ENCODE measurements around the gene SLC35G3. TPM values are rescaled to one million over a fixed set of nuclear protein-coding genes. Genes with fewer than 3 reads are reported as not detected.

Gene SLC35G3
- total RNA-seq, 4 donors from 2014 or later, result not detected

- Histone ChIP-seq H3K4me3 (no peak overlapping the region), H3K4me1 (no peaks in the 10 kb centered on the region), H3K9me3 (no peaks in the 10 kb centered on the region), H3K36me3 (no peaks in the 10 kb centered on the region), H3K27ac (no peak overlapping the region), H3K27me3 (no peaks in the 10 kb centered on the region)
- in situ Hi-C loops (cut with MboI; ENCODE audit: low pct_ligation_motif_present in 1 of 4, low pct_unique_long_range_greater_than_20kb in 1 of 4, low sequenced_read_pairs in 3 of 4) (no loop called here), intact Hi-C loops (cut with DNase I; ENCODE audit: low total_unique reads) (no loop called here)
- 82 to 83% methylated on average over 3 of the region's 3 CpGs for WGBS, 2 donors (ENCODE audit: low coverage in 1 of 2)
- DNase-seq, result no peak
- TF ChIP-seq EP300 (IDR thresholded peaks at IDR 0.05; ENCODE audit: low read depth), result no peak
- no peak for TF ChIP-seq POLR2A (IDR thresholded peaks at IDR 0.05)
- TF ChIP-seq POLR2AphosphoS5 (IDR thresholded peaks at IDR 0.05), result no peak
- TF ChIP-seq, protein P1, sequence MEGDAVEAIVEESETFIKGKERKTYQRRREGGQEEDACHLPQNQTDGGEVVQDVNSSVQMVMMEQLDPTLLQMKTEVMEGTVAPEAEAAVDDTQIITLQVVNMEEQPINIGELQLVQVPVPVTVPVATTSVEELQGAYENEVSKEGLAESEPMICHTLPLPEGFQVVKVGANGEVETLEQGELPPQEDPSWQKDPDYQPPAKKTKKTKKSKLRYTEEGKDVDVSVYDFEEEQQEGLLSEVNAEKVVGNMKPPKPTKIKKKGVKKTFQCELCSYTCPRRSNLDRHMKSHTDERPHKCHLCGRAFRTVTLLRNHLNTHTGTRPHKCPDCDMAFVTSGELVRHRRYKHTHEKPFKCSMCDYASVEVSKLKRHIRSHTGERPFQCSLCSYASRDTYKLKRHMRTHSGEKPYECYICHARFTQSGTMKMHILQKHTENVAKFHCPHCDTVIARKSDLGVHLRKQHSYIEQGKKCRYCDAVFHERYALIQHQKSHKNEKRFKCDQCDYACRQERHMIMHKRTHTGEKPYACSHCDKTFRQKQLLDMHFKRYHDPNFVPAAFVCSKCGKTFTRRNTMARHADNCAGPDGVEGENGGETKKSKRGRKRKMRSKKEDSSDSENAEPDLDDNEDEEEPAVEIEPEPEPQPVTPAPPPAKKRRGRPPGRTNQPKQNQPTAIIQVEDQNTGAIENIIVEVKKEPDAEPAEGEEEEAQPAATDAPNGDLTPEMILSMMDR (IDR thresholded peaks at IDR 0.05), result no peak
Observed at GRCh38 chr17:35189291-35189690, 4.9 kb downstream of the SLC35G3 start.

- no peaks in the 10 kb centered on the region for H3K4me1 ChIP-seq
- no peaks in the 10 kb centered on the region for H3K36me3 ChIP-seq
- H3K9me3 ChIP-seq, result no peaks in the 10 kb centered on the region
- 39 to 47% methylated on average over 2 of the region's 2 CpGs for WGBS, 2 donors (ENCODE audit: low coverage in 1 of 2)
- DNase-seq, result no peak
- H3K27ac ChIP-seq, result no peak overlapping the region
- TF ChIP-seq POLR2AphosphoS5 (IDR thresholded peaks at IDR 0.05), result no peak
- no peak for TF ChIP-seq EP300 (IDR thresholded peaks at IDR 0.05; ENCODE audit: low read depth)
- no peak for TF ChIP-seq POLR2A (IDR thresholded peaks at IDR 0.05)
- TF ChIP-seq, protein P1 (IDR thresholded peaks at IDR 0.05), result no peak
- H3K4me3 ChIP-seq, result no peak overlapping the region
- intact Hi-C loops (cut with DNase I; ENCODE audit: low total_unique reads) (no loop called here), in situ Hi-C loops (cut with MboI; ENCODE audit: low pct_ligation_motif_present in 1 of 4, low pct_unique_long_range_greater_than_20kb in 1 of 4, low sequenced_read_pairs in 3 of 4) (no loop called here)
- H3K27me3 ChIP-seq, result no peaks in the 10 kb centered on the region
Observed at GRCh38 chr17:35188111-35188510, 6.1 kb downstream of the SLC35G3 start.

DNA sequence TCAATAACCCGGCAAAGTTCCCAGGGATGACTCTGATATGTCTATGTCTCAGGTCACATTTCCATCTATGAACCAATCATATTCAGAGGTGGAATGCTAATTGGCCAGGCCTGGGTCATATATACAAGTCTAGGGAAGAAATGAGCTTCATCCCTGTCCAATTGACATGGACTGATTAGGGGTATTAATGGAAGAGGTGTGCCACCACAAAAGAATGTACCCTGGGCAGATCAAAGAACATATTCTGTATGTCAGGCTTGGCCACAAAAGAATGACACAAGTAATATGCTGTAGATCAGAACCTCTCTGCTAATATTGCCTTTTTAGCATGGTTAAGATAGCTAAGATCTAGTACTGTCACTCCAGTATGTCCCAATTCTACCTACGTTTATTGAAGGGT is 6.7 kb downstream of the SLC35G3 start:
- in situ Hi-C loops (cut with MboI; ENCODE audit: low pct_ligation_motif_present in 1 of 4, low pct_unique_long_range_greater_than_20kb in 1 of 4, low sequenced_read_pairs in 3 of 4), result no loop called here
- no peak for DNase-seq
- no peaks in the 10 kb centered on the region for H3K36me3 ChIP-seq
- no peaks in the 10 kb centered on the region for H3K9me3 ChIP-seq
- intact Hi-C loops (cut with DNase I; ENCODE audit: low total_unique reads), result no loop called here
- WGBS, 2 donors (ENCODE audit: low coverage in 1 of 2), result 74 to 75% methylated on average over 2 of the region's 2 CpGs
- TF ChIP-seq, protein P1 (IDR thresholded peaks at IDR 0.05), result no peak
- TF ChIP-seq POLR2AphosphoS5 (IDR thresholded peaks at IDR 0.05) (no peak), POLR2A (IDR thresholded peaks at IDR 0.05) (no peak), EP300 (IDR thresholded peaks at IDR 0.05; ENCODE audit: low read depth) (no peak)
- H3K27me3 ChIP-seq, result no peaks in the 10 kb centered on the region
- no peak overlapping the region for H3K27ac ChIP-seq
- no peaks in the 10 kb centered on the region for H3K4me1 ChIP-seq
- H3K4me3 ChIP-seq, result no peak overlapping the region

DNA sequence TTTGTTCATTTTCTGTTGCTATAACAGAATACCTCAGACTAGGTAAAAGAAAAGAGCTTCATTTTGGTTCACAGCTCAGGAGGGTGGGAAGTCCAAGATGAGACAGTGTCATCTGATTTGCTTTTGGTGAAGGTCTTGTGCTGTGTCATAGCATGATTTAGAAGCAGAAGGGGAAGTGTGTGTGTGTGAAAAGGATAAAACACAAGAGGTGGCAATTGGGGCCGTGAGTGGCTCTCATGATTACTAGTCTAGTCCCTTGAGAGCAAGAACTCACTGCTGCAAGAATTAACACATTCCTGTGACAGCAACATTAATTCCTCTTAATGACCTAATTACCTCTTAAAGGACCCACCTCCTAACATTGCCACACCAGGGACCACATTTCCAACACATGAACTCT is 8.3 kb downstream of the SLC35G3 start:
- Histone ChIP-seq H3K9me3 (no peaks in the 10 kb centered on the region), H3K36me3 (no peaks in the 10 kb centered on the region), H3K4me3 (no peak overlapping the region), H3K4me1 (no peaks in the 10 kb centered on the region), H3K27ac (no peak overlapping the region), H3K27me3 (no peaks in the 10 kb centered on the region)
- WGBS, 2 donors (ENCODE audit: low coverage in 1 of 2), result 22 to 35% methylated on average over 1 of the region's 1 CpG
- intact Hi-C loops (cut with DNase I; ENCODE audit: low total_unique reads) (no loop called here), in situ Hi-C loops (cut with MboI; ENCODE audit: low pct_ligation_motif_present in 1 of 4, low pct_unique_long_range_greater_than_20kb in 1 of 4, low sequenced_read_pairs in 3 of 4) (no loop called here)
- DNase-seq, result no peak
- TF ChIP-seq POLR2A (IDR thresholded peaks at IDR 0.05) (no peak), POLR2AphosphoS5 (IDR thresholded peaks at IDR 0.05) (no peak), EP300 (IDR thresholded peaks at IDR 0.05; ENCODE audit: low read depth) (no peak)
- TF ChIP-seq, protein P1 (IDR thresholded peaks at IDR 0.05), result no peak

Measured in transverse colon (tissue), 4 donors.